CD4-positive, alpha-beta T cell (primary cell): ENCODE results near the gene TBRG4. TPM values are rescaled to one million over a fixed set of nuclear protein-coding genes. Genes with fewer than 3 reads are reported as not detected.

Source experiments
- ATAC-seq: fragments of 200-7000 bp; cut with Tn5 transposase; one replicate; pipeline ENCODE4 v1.10.0; 2022; ENCODE audit warnings: mild to moderate bottlenecking; ENCODE audit not compliant: poor library complexity
- CTCF ChIA-PET: fragments of 350-600 bp; sonication (Branson Sonifier 250); formaldehyde crosslinking; loops from one replicate; lab custom pipeline; 2021; ENCODE audit warnings: antibody characterized with exemption, inconsistent platforms; lab: Charles Lee
- POLR2A ChIA-PET: fragments of 350-600 bp; sonication (Branson Sonifier 250); formaldehyde crosslinking; loops from one replicate; lab custom pipeline; 2021; ENCODE audit warnings: antibody characterized with exemption, inconsistent platforms; lab: Charles Lee
- DNase-seq, 14 experiments: peaks; one replicate each; pipeline ENCODE4 v3.0.0-alpha.2; 2013 to 2020; ENCODE audit warnings: mixed read lengths in 2 of 14
- H3K27ac ChIP-seq, 2 donors: one replicate each; pipeline versions ENCODE4 v1.5.1 to v1.7.0; 2013; ENCODE audit warnings: low read length in 2 of 2, low read depth in 1 of 2, mild to moderate bottlenecking in 1 of 2
- H3K27me3 ChIP-seq, 2 experiments: 1 replicate in 1 of 2; 2 replicates in 1 of 2; pipeline versions ENCODE4 v1.6.1 to v1.7.0; 2013; ENCODE audit warnings: low read length in 2 of 2, control low read depth in 1 of 2, mild to moderate bottlenecking in 1 of 2, moderate library complexity in 1 of 2; ENCODE audit not compliant: insufficient read depth in 2 of 2, control insufficient read depth in 1 of 2
- H3K36me3 ChIP-seq: one replicate; pipeline ENCODE4 v1.6.1; 2013; ENCODE audit warnings: low read length, control low read depth; ENCODE audit not compliant: insufficient read depth
- H3K4me1 ChIP-seq: one replicate; pipeline ENCODE4 v1.6.1; 2013; ENCODE audit warnings: low read length, control low read depth; ENCODE audit not compliant: insufficient read depth
- H3K4me3 ChIP-seq: one replicate; pipeline ENCODE4 v1.5.1; 2013; ENCODE audit warnings: mild to moderate bottlenecking, low read length, moderate library complexity
- H3K9me3 ChIP-seq, 2 experiments: 1 replicate in 1 of 2; 2 replicates in 1 of 2; pipeline versions ENCODE4 v1.6.1 to v1.7.0; 2013; ENCODE audit warnings: low read length in 2 of 2, mild to moderate bottlenecking in 2 of 2, control low read depth in 1 of 2, moderate library complexity in 1 of 2; ENCODE audit not compliant: control insufficient read depth in 1 of 2, insufficient read depth in 1 of 2
- H3K27ac Mint-ChIP-seq: one replicate; pipeline ENCODE4 v1.8.0; 2020; ENCODE audit warnings: mixed read lengths
- H3K27me3 Mint-ChIP-seq: one replicate; pipeline ENCODE4 v1.8.0; 2021; ENCODE audit warnings: mixed read lengths
- H3K36me3 Mint-ChIP-seq: one replicate; pipeline ENCODE4 v1.8.0; 2021; ENCODE audit warnings: low read depth, mixed read lengths
- H3K4me1 Mint-ChIP-seq: one replicate; pipeline ENCODE4 v1.8.0; 2021; ENCODE audit warnings: low read depth, mixed read lengths
- H3K4me3 Mint-ChIP-seq: one replicate; pipeline ENCODE4 v1.8.0; 2020; ENCODE audit warnings: mild to moderate bottlenecking, mixed read lengths
- H3K9me3 Mint-ChIP-seq: one replicate; pipeline ENCODE4 v1.8.0; 2020; ENCODE audit warnings: mixed read lengths
- CTCF ChIP-seq: fragments of 200-600 bp; IDR thresholded peaks from one replicate; pipeline ENCODE4 v1.8.0; 2022; ENCODE audit warnings: antibody characterized with exemption, mild to moderate bottlenecking
- intact Hi-C, 2 experiments: fragments of 100-400 bp; cut with DNase I in 1 of 2; cut with micrococcal nuclease in 1 of 2; formaldehyde crosslinking; loops; one replicate each; pipeline versions ENCODE4 v1.15.1 to v1.9.0; 2023 to 2025; cut with DNase I, micrococcal nuclease
- total RNA-seq, 174 experiments: library from RNA in 2 of 174; stranded (reverse) in 2 of 174; gene quantifications; one replicate each; pipeline ENCODE4 v1.2.3 and lab custom pipeline; 2021 to 2026

Gene TBRG4
- total RNA-seq, 2 experiments from 2014 or later, result 104 to 105 TPM

GRCh38 chr7:45112648-45113047, 1.2 kb upstream of the TBRG4 start:
- Histone ChIP-seq H3K4me3 (no peak overlapping the region), H3K36me3 (peaks cover 18% of the 10 kb centered on the region), H3K4me1 (peaks cover 42% of the 10 kb centered on the region), H3K9me3 (no peaks in the 10 kb centered on the region), H3K27ac (no peak overlapping the region), H3K27me3 (no peaks in the 10 kb centered on the region)
- DNase-seq, result no peak
- intact Hi-C loops, result loop anchor here (2.0 to 5.0 kb wide), 6 partner anchors 22 to 910 kb away; partner anchors contain the start of genes H2AZ2 (in 1 of the 2) and YKT6 (in 1 of the 2)
- CTCF ChIA-PET, result interaction anchor here (1.2 to 2.9 kb wide), 2 partner anchors 23 to 139 kb away, joined by 5 to 14 read pairs; no protein-coding TSS in a partner anchor
- peaks cover 9% of the 10 kb centered on the region for H3K27me3 Mint-ChIP-seq
- H3K4me3 Mint-ChIP-seq, result peak overlapping the region; percentile 98
- H3K4me1 Mint-ChIP-seq, result peaks cover 48% of the 10 kb centered on the region
- POLR2A ChIA-PET, result interaction anchor here (1.6 to 3.2 kb wide), 6 partner anchors 26 to 623 kb away, joined by 3 to 36 read pairs (median 10); partner anchors contain the start of genes CCM2, DDX56, NUDCD3 and PURB
- no peak for ATAC-seq
- no peak for TF ChIP-seq CTCF
- H3K27ac Mint-ChIP-seq, result peak overlapping the region; percentile 96
- peaks cover 38% of the 10 kb centered on the region for H3K36me3 Mint-ChIP-seq
- H3K9me3 Mint-ChIP-seq, result no peaks in the 10 kb centered on the region

- H3K4me3 Mint-ChIP-seq, result peak overlapping the region; percentile 58
- ChIA-PET POLR2A (no interaction called here), CTCF (no interaction called here)
- Histone ChIP-seq H3K4me1 (peaks cover 75% of the 10 kb centered on the region), H3K27ac (peak overlapping the region in 1 of 2 donors; percentile 10), H3K4me3 (no peak overlapping the region), H3K9me3 (no peaks in the 10 kb centered on the region), H3K36me3 (peaks cover 54% of the 10 kb centered on the region), H3K27me3 (no peaks in the 10 kb centered on the region)
- DNase-seq (peak in 1 of 14 experiments; percentile 11), ATAC-seq (no peak)
- no peaks in the 10 kb centered on the region for H3K27me3 Mint-ChIP-seq
- TF ChIP-seq CTCF, result no peak
- peaks cover 61% of the 10 kb centered on the region for H3K4me1 Mint-ChIP-seq
- intact Hi-C loops, result no loop called here
- peak overlapping the region; percentile 76 for H3K27ac Mint-ChIP-seq
- peaks cover 76% of the 10 kb centered on the region for H3K36me3 Mint-ChIP-seq
- H3K9me3 Mint-ChIP-seq, result no peaks in the 10 kb centered on the region
Observed at GRCh38 chr7:45108863-45109262, 2.6 kb downstream of the TBRG4 start.

GRCh38 chr7:45107356-45107755, 4.1 kb downstream of the TBRG4 start:
- H3K4me1 Mint-ChIP-seq, result peaks cover 55% of the 10 kb centered on the region
- H3K27ac ChIP-seq, result no peak overlapping the region
- H3K27ac Mint-ChIP-seq, result peak overlapping the region; percentile 76
- ATAC-seq (no peak), DNase-seq (no peak)
- H3K36me3 Mint-ChIP-seq, result peaks cover 89% of the 10 kb centered on the region
- H3K27me3 ChIP-seq, result no peaks in the 10 kb centered on the region
- H3K4me3 Mint-ChIP-seq, result peak overlapping the region; percentile 40
- H3K4me3 ChIP-seq, result no peak overlapping the region
- H3K9me3 ChIP-seq, result no peaks in the 10 kb centered on the region
- H3K9me3 Mint-ChIP-seq, result no peaks in the 10 kb centered on the region
- no peaks in the 10 kb centered on the region for H3K27me3 Mint-ChIP-seq
- intact Hi-C loops, result no loop called here
- H3K4me1 ChIP-seq, result peaks cover 74% of the 10 kb centered on the region
- H3K36me3 ChIP-seq, result peaks cover 69% of the 10 kb centered on the region
- no peak for TF ChIP-seq CTCF
- ChIA-PET CTCF (interaction anchor here (2.2 kb wide), 1 partner anchor 15 kb away, joined by 5 read pairs; no protein-coding TSS in a partner anchor), POLR2A (no interaction called here)
